ENCODE data around the gene SORCS2.

DNA sequence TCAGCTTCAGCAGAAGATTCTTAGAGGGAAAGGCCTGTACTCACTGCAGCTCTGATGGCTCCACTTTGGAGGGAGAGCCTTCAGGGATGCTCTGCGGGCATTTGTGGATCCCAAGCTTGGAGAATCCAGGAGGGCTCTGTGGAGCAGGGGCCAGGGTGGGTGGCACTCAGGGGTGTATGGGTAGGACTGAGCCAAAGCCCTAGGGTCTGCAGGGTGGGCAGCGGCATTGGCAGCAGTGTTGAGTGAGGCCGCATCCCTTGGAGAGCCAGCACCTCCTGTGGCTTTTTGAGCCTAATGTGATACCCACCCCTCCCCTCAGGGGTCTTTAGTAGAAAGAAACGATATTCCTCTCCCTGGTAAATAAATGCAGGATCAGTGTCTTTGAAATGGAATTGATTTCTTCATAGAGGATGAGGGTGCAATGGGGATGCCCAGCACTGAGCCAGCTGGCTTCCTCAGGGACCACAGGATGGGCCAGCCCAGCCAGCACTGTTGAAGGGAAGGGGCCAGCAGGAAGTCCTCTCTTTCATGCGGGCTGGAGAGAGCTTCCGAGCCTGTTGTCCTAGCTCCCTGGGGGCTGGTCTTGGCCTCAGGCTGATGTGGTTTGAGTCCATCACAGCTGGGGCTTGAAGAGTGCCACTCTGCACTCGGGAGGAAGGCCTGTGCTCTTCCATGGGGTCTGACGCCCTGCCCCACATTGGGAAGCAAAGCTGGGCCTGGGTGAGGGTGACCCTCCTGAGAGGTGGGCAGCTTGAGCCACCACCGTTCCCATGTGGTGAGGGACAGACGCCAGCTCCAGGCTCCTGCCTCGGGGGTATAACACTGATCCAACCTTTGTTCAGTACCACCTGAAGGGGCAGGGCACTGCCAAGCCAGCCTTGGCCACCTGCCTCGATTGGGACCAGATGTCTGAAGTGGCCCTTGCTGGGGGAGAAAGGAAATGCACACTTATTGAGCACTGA, 192.9 kb downstream of the SORCS2 start:
- TF ChIP-seq, protein P1, sequence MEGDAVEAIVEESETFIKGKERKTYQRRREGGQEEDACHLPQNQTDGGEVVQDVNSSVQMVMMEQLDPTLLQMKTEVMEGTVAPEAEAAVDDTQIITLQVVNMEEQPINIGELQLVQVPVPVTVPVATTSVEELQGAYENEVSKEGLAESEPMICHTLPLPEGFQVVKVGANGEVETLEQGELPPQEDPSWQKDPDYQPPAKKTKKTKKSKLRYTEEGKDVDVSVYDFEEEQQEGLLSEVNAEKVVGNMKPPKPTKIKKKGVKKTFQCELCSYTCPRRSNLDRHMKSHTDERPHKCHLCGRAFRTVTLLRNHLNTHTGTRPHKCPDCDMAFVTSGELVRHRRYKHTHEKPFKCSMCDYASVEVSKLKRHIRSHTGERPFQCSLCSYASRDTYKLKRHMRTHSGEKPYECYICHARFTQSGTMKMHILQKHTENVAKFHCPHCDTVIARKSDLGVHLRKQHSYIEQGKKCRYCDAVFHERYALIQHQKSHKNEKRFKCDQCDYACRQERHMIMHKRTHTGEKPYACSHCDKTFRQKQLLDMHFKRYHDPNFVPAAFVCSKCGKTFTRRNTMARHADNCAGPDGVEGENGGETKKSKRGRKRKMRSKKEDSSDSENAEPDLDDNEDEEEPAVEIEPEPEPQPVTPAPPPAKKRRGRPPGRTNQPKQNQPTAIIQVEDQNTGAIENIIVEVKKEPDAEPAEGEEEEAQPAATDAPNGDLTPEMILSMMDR (IDR thresholded peaks at IDR 0.05) = no peak
- no peak for TF ChIP-seq POLR2A (IDR thresholded peaks at IDR 0.05)

Measured in prostate gland (tissue), 2 donors.